Lung (tissue), 16 donors: ENCODE data around the gene SLC43A3. TPM values are rescaled to one million over a fixed set of nuclear protein-coding genes. Genes with fewer than 3 reads are reported as not detected.

ENCODE experiments used
- ATAC-seq: fragments of 200-7000 bp; cut with Tn5 transposase; one replicate; pipeline ENCODE4 v1.9.1; 2020; ENCODE audit warnings: moderate number of reproducible peaks; ENCODE audit not compliant: insufficient read depth, low FRiP score
- DNase-seq, 3 donors: peaks; one replicate each; pipeline ENCODE4 v3.0.0-alpha.2; 2013 to 2017
- H3K27ac ChIP-seq, 2 donors: one replicate each; pipeline ENCODE4 v1.5.1; 2013; ENCODE audit warnings: mild to moderate bottlenecking in 2 of 2, moderate library complexity in 2 of 2, control low read depth in 1 of 2, inconsistent platforms in 1 of 2, low read depth in 1 of 2, low read length in 1 of 2
- H3K27me3 ChIP-seq, 3 donors: one replicate each; pipeline ENCODE4 v1.5.1; 2013; ENCODE audit warnings: low read length in 2 of 3; ENCODE audit not compliant: control insufficient read depth in 3 of 3, insufficient read depth in 3 of 3
- H3K36me3 ChIP-seq, 4 donors: one replicate each; pipeline ENCODE4 v1.5.1; 2013; ENCODE audit warnings: low read length in 4 of 4, mild to moderate bottlenecking in 1 of 4, moderate library complexity in 1 of 4; ENCODE audit not compliant: control insufficient read depth in 4 of 4, insufficient read depth in 4 of 4
- H3K4me1 ChIP-seq, 5 donors: one replicate each; pipeline ENCODE4 v1.5.1; 2013; ENCODE audit warnings: low read length in 5 of 5, mild to moderate bottlenecking in 2 of 5, moderate library complexity in 1 of 5; ENCODE audit not compliant: control insufficient read depth in 5 of 5, insufficient read depth in 5 of 5
- H3K4me3 ChIP-seq: one replicate; pipeline ENCODE4 v1.5.1; 2013; ENCODE audit warnings: mild to moderate bottlenecking, control low read depth, moderate library complexity
- H3K9ac ChIP-seq, 2 donors: one replicate each; pipeline ENCODE4 v1.5.1; 2013; ENCODE audit warnings: low read length in 2 of 2, control low read depth in 1 of 2; ENCODE audit not compliant: insufficient read depth in 1 of 2
- H3K9me3 ChIP-seq, 4 donors: one replicate each; pipeline ENCODE4 v1.5.1; 2013; ENCODE audit warnings: low read length in 3 of 4, mild to moderate bottlenecking in 1 of 4, moderate library complexity in 1 of 4; ENCODE audit not compliant: control insufficient read depth in 4 of 4, insufficient read depth in 3 of 4
- WGBS, 2 donors: extraction: QIAGEN DNeasy Blood & Tissue Kit; methylation state at CpG; one replicate each; pipeline ENCODE4 v1.1.7; 2013; 5-methylcytosine and 5-hydroxymethylcytosine counted together
- long read RNA-seq, 5 donors: transcript quantifications; one replicate each; lab custom pipeline, GENCODE V29; 2026
- polyA plus RNA-seq, 2 donors: library from polyadenylated mRNA; stranded (reverse); fragments of 200-250 nt; gene quantifications; one replicate each; pipeline ENCODE4 v1.2.1, GENCODE V29; 2013
- total RNA-seq, 2 donors: library from RNA; depleted of rRNA in 1 of 2; stranded (reverse); fragments of >200 nt in 1 of 2; gene quantifications; one replicate each; pipeline ENCODE4 v1.2.1, GENCODE V29; 2014 to 2021
- TF ChIP-seq, protein P1 (sequence below): IDR thresholded peaks from 2 replicates; pipeline ENCODE4 v1.5.1; 2012; ENCODE audit warnings: mild to moderate bottlenecking; ENCODE audit errors: control extremely low read depth, extremely low read depth
- donor health status: control.
- donor health status: control.
- donor health status: Bipolar disorder and iron deficiency.
- donor health status: healthy.
- donor health status: DM: yes; HTN: yes; CAD: no.

Gene SLC43A3
- total RNA-seq (100 to 1,000 TPM in 1 of 2 donors, 10 to 100 TPM in 1; 23.3 to 148 TPM), polyA plus RNA-seq (100 to 1,000 TPM in 1 of 2 donors, 10 to 100 TPM in 1; 61.4 to 155 TPM)
- long read RNA-seq, donor 1, partial matches to known transcripts, result 0 of 3 reads
- long read RNA-seq, donor 1, other reads (novel, unspliced or antisense), result 0 of 3 reads
- long read RNA-seq, donor 2, partial matches to known transcripts, result 0 of 7 reads
- long read RNA-seq, donor 2, other reads (novel, unspliced or antisense), result 0 of 7 reads
- long read RNA-seq, donor 3, partial matches to known transcripts, result 0 of 4 reads
- long read RNA-seq, donor 3, other reads (novel, unspliced or antisense), result 0 of 4 reads
- long read RNA-seq, donor 4, transcript SLC43A3-226 (1 exons, 1,796 nt), result major isoform, 6 of 7 reads
- long read RNA-seq, donor 4, partial matches to known transcripts, result 0 of 7 reads
- long read RNA-seq, donor 4, other reads (novel, unspliced or antisense), result 0 of 7 reads
- long read RNA-seq, donor 5, transcript SLC43A3-226 (1 exons, 1,796 nt), result major isoform, 6 of 8 reads
- long read RNA-seq, donor 5, partial matches to known transcripts, result 0 of 8 reads
- long read RNA-seq, donor 5, other reads (novel, unspliced or antisense), result 0 of 8 reads

DNA sequence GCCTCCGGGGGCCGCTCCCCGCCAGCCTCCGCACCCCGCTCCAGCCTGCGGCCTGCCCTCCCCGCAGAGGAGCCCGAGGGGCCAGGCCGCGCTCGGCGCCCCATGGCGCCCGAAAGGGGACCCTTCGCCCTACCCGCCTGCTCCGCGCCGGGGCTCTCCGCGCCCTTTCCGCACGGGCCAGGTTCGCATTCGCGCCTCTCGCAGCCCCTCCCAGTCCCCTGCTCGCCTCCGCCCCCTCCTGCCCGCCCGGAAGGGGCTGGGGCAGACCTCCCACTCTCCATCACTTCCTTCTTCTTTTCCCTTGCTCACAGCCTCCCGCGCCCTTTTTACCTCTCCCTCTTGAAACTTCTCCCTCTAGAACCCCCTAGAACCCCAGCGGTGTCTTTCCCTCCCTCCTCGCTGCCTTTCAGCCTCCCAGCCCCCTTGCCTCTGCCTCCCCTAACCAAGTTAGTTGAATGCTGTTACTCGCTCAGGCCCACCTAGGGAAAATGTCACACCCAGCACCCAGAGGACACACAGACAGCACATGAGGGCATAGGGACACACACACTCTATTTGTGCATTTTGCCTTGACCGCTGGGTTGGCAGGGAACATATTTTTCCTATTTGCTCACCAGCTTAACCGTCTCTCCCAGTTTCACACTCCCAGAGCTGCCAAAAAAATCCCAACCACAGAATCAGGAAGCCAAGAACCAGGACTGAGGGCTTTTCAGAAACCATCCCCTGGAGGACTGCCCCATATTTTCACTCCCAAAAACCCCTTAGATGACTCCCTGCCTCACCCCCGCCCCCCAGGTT, at the start of gene SLC43A3:
SLC43A3 (minus strand) TSS at position 193 of the 798 bp plus-strand sequence. CDS start 949 bp downstream, outside the sequence.
- WGBS, 2 donors, result 3 to 4% methylated on average over 39 of the region's 39 CpGs
- peaks cover 7 to 37% (median 16%) of the 10 kb centered on the region in 5 donors for H3K4me1 ChIP-seq

GRCh38 chr11:57476047-57476756, 49.3 kb upstream of the SLC43A3 start:
- TF ChIP-seq, protein P1, sequence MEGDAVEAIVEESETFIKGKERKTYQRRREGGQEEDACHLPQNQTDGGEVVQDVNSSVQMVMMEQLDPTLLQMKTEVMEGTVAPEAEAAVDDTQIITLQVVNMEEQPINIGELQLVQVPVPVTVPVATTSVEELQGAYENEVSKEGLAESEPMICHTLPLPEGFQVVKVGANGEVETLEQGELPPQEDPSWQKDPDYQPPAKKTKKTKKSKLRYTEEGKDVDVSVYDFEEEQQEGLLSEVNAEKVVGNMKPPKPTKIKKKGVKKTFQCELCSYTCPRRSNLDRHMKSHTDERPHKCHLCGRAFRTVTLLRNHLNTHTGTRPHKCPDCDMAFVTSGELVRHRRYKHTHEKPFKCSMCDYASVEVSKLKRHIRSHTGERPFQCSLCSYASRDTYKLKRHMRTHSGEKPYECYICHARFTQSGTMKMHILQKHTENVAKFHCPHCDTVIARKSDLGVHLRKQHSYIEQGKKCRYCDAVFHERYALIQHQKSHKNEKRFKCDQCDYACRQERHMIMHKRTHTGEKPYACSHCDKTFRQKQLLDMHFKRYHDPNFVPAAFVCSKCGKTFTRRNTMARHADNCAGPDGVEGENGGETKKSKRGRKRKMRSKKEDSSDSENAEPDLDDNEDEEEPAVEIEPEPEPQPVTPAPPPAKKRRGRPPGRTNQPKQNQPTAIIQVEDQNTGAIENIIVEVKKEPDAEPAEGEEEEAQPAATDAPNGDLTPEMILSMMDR, result no peak

More for the DNA sequence above, at the start of gene SLC43A3:
- H3K27me3 ChIP-seq, result no peaks in the 10 kb centered on the region
- peak; percentile 81 for ATAC-seq
- DNase-seq, result peak; percentile 81 to 89 (median 81)
- H3K27ac ChIP-seq, result peak within 1 kb of the TSS; percentile 94 to 96
- TF ChIP-seq, protein P1, result no peak
- H3K36me3 ChIP-seq, result peaks cover 0 to 11% (median 6%) of the 10 kb centered on the region in 4 donors
- H3K9ac ChIP-seq, result peak within 1 kb of the TSS; percentile 26 to 75
- H3K9me3 ChIP-seq, result no peaks in the 10 kb centered on the region
- peak within 1 kb of the TSS; percentile 59 for H3K4me3 ChIP-seq

DNA sequence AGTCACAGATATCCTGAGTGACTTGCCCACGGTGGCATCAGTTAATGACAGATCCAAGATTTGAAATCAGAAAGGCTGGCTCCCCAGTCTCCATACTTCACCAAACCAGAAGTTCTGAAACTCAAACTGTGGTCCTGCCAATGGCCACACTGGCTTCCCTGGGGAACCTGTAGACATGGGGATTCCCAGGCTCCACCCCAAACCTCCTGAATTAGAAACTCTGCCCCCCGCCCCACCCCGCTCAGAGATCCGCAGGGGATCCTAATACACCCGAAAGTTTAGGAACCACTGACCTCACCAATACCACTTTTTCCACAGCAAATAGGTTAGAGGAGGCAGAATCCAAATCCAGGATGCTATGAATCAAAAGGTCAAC, 48.7 kb upstream of the SLC43A3 start:
- no peak for ATAC-seq

More at GRCh38 chr11:57476047-57476756, 49.3 kb upstream of the SLC43A3 start:
- H3K4me3 ChIP-seq, result peak overlapping the region; percentile 25
- 3 to 5% methylated on average over 49 to 80 of the region's 80 CpGs for WGBS, 2 donors
- H3K9ac ChIP-seq, result no peak overlapping the region
- H3K27me3 ChIP-seq, result peaks cover 0 to 52% (median 25%) of the 10 kb centered on the region in 3 donors
- H3K9me3 ChIP-seq, result no peaks in the 10 kb centered on the region
- peaks cover 0 to 28% (median 12%) of the 10 kb centered on the region in 5 donors for H3K4me1 ChIP-seq
- DNase-seq, result peak in 2 of 3 donors; percentile 46 to 55
- ATAC-seq, result peak; percentile 64
- no peak overlapping the region for H3K27ac ChIP-seq
- H3K36me3 ChIP-seq, result no peaks in the 10 kb centered on the region

More for the DNA sequence above, 48.7 kb upstream of the SLC43A3 start:
- WGBS, 2 donors, result 81 to 84% methylated on average over 5 of the region's 5 CpGs
- TF ChIP-seq, protein P1, result no peak
- no peaks in the 10 kb centered on the region for H3K36me3 ChIP-seq
- no peak for DNase-seq
- peaks cover 0 to 47% (median 23%) of the 10 kb centered on the region in 3 donors for H3K27me3 ChIP-seq
- H3K27ac ChIP-seq, result no peak overlapping the region
- no peak overlapping the region for H3K4me3 ChIP-seq
- H3K9ac ChIP-seq, result no peak overlapping the region
- H3K9me3 ChIP-seq, result no peaks in the 10 kb centered on the region
- H3K4me1 ChIP-seq, result peaks cover 0 to 28% (median 12%) of the 10 kb centered on the region in 5 donors
